Urinary bladder (tissue), 4 donors: ENCODE measurements around the gene STK26. TPM values are rescaled to one million over a fixed set of nuclear protein-coding genes. Genes with fewer than 3 reads are reported as not detected.
"Not testable (repeated sequence)": the region's sequence is repeated elsewhere in the genome, so short reads cannot be mapped to it uniquely, and the experiment has no call there.

Experiments used
- DNase-seq: peaks from one replicate; pipeline ENCODE4 v3.0.0-alpha.2; 2015; ENCODE audit errors: extremely low spot score
- H3K27ac ChIP-seq: one replicate; pipeline ENCODE4 v1.5.1; 2013; ENCODE audit warnings: low read depth, mild to moderate bottlenecking, moderate library complexity
- H3K36me3 ChIP-seq: one replicate; pipeline ENCODE4 v1.6.1; 2013; ENCODE audit warnings: mild to moderate bottlenecking, moderate library complexity; ENCODE audit not compliant: insufficient read depth
- H3K4me1 ChIP-seq: one replicate; pipeline ENCODE4 v1.6.1; 2013; ENCODE audit warnings: mild to moderate bottlenecking, moderate library complexity; ENCODE audit not compliant: insufficient read depth
- H3K4me3 ChIP-seq: one replicate; pipeline ENCODE4 v1.5.1; 2013; ENCODE audit warnings: low read depth, low read length
- WGBS: extraction: QIAGEN DNeasy Blood & Tissue Kit; methylation state at CpG from one replicate; pipeline ENCODE4 v1.1.7; 2013; 5-methylcytosine and 5-hydroxymethylcytosine counted together
- polyA plus RNA-seq: library from polyadenylated mRNA; stranded (reverse); fragments of 200-250 nt; gene quantifications from one replicate; pipeline ENCODE4 v1.2.3, GENCODE V29; 2013
- total RNA-seq: library from RNA; depleted of rRNA; stranded (reverse); fragments of >200 nt; gene quantifications from one replicate; pipeline ENCODE4 v1.2.3, GENCODE V29; 2014
- donor health status: healthy with polysubstance abuse.
- donor health status: healthy.

The STK26 gene
- total and polyA plus RNA-seq, 2 donors = 16.3 to 26.3 TPM

GRCh38 chrX:132090403-132091159, 67.5 kb downstream of the STK26 start:
- H3K4me1 ChIP-seq = no peaks in the 10 kb centered on the region
- no peak overlapping the region for H3K27ac ChIP-seq
- no peaks in the 10 kb centered on the region for H3K36me3 ChIP-seq
- WGBS = 77% methylated on average over 8 of the region's 8 CpGs
- no peak for DNase-seq
- H3K4me3 ChIP-seq = no peak overlapping the region

- WGBS = 54% methylated on average over 7 of the region's 7 CpGs
- Histone ChIP-seq H3K4me3 (no peak overlapping the region), H3K27ac (no peak overlapping the region), H3K36me3 (no peaks in the 10 kb centered on the region), H3K4me1 (no peaks in the 10 kb centered on the region)
- no peak for DNase-seq
Measured at GRCh38 chrX:132092439-132093065, 69.5 kb downstream of the STK26 start.

GRCh38 chrX:132093239-132093860, 70.2 kb downstream of the STK26 start:
- no peak overlapping the region for H3K27ac ChIP-seq
- no peak for DNase-seq
- H3K36me3 ChIP-seq = no peaks in the 10 kb centered on the region
- H3K4me1 ChIP-seq = no peaks in the 10 kb centered on the region
- no peak overlapping the region for H3K4me3 ChIP-seq
- 87% methylated on average over 4 of the region's 4 CpGs for WGBS

- no peak for DNase-seq
- no peaks in the 10 kb centered on the region for H3K36me3 ChIP-seq
- H3K4me1 ChIP-seq = no peaks in the 10 kb centered on the region
- H3K27ac ChIP-seq = no peak overlapping the region
- WGBS = 66% methylated on average over 2 of the region's 2 CpGs
- H3K4me3 ChIP-seq = no peak overlapping the region
Measured at GRCh38 chrX:132094164-132094563, 71.1 kb downstream of the STK26 start.

- not testable (repeated sequence) for H3K27ac ChIP-seq, H3K36me3 ChIP-seq, H3K4me1 ChIP-seq, H3K4me3 ChIP-seq, DNase-seq
- WGBS = 68% methylated on average over 4 of the region's 4 CpGs
Measured at GRCh38 chrX:132098704-132099103, 75.6 kb downstream of the STK26 start.

- Histone ChIP-seq H3K4me1 (no peaks in the 10 kb centered on the region), H3K4me3 (no peak overlapping the region), H3K36me3 (no peaks in the 10 kb centered on the region), H3K27ac (no peak overlapping the region)
- DNase-seq = no peak
- WGBS = 85% methylated on average over 4 of the region's 4 CpGs
Measured at GRCh38 chrX:132101206-132101605, 78.1 kb downstream of the STK26 start.

- 93% methylated on average over 9 of the region's 9 CpGs for WGBS
- no peaks in the 10 kb centered on the region for H3K36me3 ChIP-seq
- H3K27ac ChIP-seq = no peak overlapping the region
- H3K4me1 ChIP-seq = no peaks in the 10 kb centered on the region
- no peak overlapping the region for H3K4me3 ChIP-seq
- no peak for DNase-seq
Measured at GRCh38 chrX:132101799-132102198, 78.7 kb downstream of the STK26 start.

GRCh38 chrX:132107291-132107690, 84.2 kb downstream of the STK26 start:
- H3K4me1 ChIP-seq = no peaks in the 10 kb centered on the region
- H3K36me3 ChIP-seq = no peaks in the 10 kb centered on the region
- no peak for DNase-seq
- H3K4me3 ChIP-seq = no peak overlapping the region
- no peak overlapping the region for H3K27ac ChIP-seq

- DNase-seq = no peak
- H3K4me3 ChIP-seq = no peak overlapping the region
- no peak overlapping the region for H3K27ac ChIP-seq
- no peaks in the 10 kb centered on the region for H3K36me3 ChIP-seq
- H3K4me1 ChIP-seq = no peaks in the 10 kb centered on the region
Measured at GRCh38 chrX:132114607-132115006, 91.5 kb downstream of the STK26 start.

GRCh38 chrX:132115792-132116191, 92.7 kb downstream of the STK26 start:
- Histone ChIP-seq H3K36me3 (no peaks in the 10 kb centered on the region), H3K4me3 (no peak overlapping the region), H3K4me1 (no peaks in the 10 kb centered on the region), H3K27ac (no peak overlapping the region)
- 78% methylated on average over 5 of the region's 5 CpGs for WGBS
- DNase-seq = no peak

- WGBS = 95% methylated on average over 4 of the region's 4 CpGs
Measured at GRCh38 chrX:132118358-132118757, 95.3 kb downstream of the STK26 start.

GRCh38 chrX:132119283-132119682, 96.2 kb downstream of the STK26 start:
- no peak for DNase-seq
- 75% methylated on average over 3 of the region's 3 CpGs for WGBS
- H3K27ac ChIP-seq = no peak overlapping the region
- H3K36me3 ChIP-seq = no peaks in the 10 kb centered on the region
- H3K4me3 ChIP-seq = no peak overlapping the region
- no peaks in the 10 kb centered on the region for H3K4me1 ChIP-seq

More at GRCh38 chrX:132118358-132118757, 95.3 kb downstream of the STK26 start:
- Histone ChIP-seq H3K4me3 (no peak overlapping the region), H3K27ac (no peak overlapping the region), H3K4me1 (no peaks in the 10 kb centered on the region), H3K36me3 (no peaks in the 10 kb centered on the region)
- no peak for DNase-seq

- DNase-seq = no peak
- no peaks in the 10 kb centered on the region for H3K4me1 ChIP-seq
- H3K4me3 ChIP-seq = no peak overlapping the region
- 76% methylated on average over 12 of the region's 12 CpGs for whole genome bisulfite sequencing
- no peak overlapping the region for H3K27ac ChIP-seq
- no peaks in the 10 kb centered on the region for H3K36me3 ChIP-seq
Measured at GRCh38 chrX:132119821-132120515, 96.9 kb downstream of the STK26 start.

GRCh38 chrX:132120913-132121312, 97.8 kb downstream of the STK26 start:
- no peak overlapping the region for H3K4me3 ChIP-seq
- H3K4me1 ChIP-seq = no peaks in the 10 kb centered on the region
- DNase-seq = no peak
- no peak overlapping the region for H3K27ac ChIP-seq
- no peaks in the 10 kb centered on the region for H3K36me3 ChIP-seq
- WGBS = 85% methylated on average over 4 of the region's 4 CpGs
